GM18508 (cell line): ENCODE results near the gene EVPL.
"Not testable (repeated sequence)": the region's sequence is repeated elsewhere in the genome, so short reads cannot be mapped to it uniquely, and the experiment has no call there.

Experiments used
- ATAC-seq: cut with Tn5 transposase; IDR thresholded peaks from one replicate; pipeline ENCODE4 v1.9.1; 2021; ENCODE audit warnings: moderate number of reproducible peaks; ENCODE audit not compliant: insufficient read depth, unreplicated experiment

The EVPL gene

GRCh38 chr17:75975187-75975586, 51.9 kb downstream of the EVPL start:
- not testable (repeated sequence) for ATAC-seq

- no peak for ATAC-seq
These were observed 56.5 kb downstream of the EVPL start for GRCh38 chr17:75970626-75971025.

- ATAC-seq = no peak
These were observed 57.0 kb downstream of the EVPL start for GRCh38 chr17:75970011-75970523.

DNA sequence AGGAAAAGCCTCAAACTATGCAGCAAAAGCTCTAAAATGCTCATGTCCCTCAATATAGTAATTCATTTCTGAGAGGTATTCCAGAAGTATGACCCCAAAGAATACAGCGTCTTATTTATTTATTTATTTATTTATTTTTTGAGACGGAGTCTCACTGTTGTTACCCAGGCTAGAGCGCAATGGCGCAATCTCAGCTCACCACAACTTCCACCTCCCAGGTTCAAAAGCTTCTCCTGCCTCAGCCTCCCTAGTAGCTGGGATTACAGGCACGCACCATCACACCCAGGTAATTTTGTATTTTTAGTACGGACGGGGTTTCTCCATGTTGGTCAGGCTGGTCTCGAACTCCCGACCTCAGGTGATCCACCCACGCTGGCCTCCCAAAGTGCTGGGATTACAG, 58.1 kb downstream of the EVPL start:
- ATAC-seq = not testable (repeated sequence)

DNA sequence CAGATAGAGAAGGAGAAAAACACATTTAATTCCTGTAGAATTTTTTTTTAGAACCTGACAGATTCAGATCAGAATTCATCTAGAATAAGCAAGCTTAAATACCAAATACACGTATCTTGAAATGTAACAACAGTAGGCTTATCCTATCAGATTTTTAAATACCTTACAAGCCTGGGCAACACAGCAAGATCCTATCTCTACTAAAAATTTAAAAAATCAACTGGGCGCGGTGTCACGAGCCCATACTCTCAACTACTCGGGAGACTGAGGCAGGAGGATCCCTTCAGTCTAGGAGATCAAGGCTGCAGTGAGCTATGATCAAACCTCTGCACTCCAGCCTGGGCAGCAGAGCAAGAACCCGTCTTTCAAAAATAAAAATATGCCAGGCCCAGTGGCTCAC, 61.6 kb downstream of the EVPL start:
- no peak for ATAC-seq

GRCh38 chr17:75959839-75960511, 67.1 kb downstream of the EVPL start:
- no peak for ATAC-seq

DNA sequence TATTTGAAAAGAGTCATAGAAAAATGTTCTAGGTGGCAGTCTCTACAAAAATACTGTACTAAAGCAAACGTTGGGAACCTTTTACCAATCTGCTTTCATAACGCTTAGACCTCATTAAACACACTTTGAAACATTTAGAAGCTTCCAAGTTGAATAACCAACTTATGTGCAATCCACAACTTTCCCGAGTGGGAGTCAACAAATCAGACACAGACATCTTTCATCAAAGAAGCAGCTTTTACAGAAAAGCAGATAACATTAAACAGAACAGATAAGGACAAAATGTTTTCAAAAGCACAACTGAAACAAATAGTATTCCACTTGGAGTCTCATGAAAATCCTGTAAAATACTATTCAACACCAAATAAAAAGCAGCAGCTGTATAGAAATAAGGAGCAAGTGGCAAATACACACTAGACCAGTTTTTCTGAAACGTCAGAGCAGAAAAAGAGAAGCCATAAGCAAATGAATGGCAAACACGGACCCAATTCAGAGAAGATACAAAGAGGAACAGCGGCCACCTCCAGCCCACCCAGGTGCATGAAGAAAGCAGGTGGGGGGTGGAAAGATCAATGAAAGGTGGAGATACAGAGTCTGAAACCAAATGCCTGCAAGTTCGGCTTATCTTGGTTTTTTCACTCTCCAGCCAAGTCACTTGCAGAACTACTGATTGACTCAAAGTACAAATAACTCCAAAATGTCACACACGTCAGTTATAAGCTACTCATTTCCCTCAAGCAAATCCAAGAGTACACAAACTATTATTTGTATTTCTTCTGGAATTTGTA, 67.9 kb downstream of the EVPL start:
- ATAC-seq = no peak
